IPS-18c (cell line): ENCODE data around the gene TNPO2.
A peak's percentile ranks its signal among the peaks of the same experiment; 100 is the strongest.

Source experiments
- H3K4me3 ChIP-seq: 2 replicates; pipeline ENCODE4 v1.7.0; 2013; ENCODE audit warnings: low read depth, mild to moderate bottlenecking, low read length, moderate library complexity; ENCODE audit not compliant: insufficient read depth
- H3K9me3 ChIP-seq: one replicate; pipeline ENCODE4 v1.6.1; 2013; ENCODE audit warnings: mild to moderate bottlenecking, low read length, moderate library complexity; ENCODE audit not compliant: control insufficient read depth, insufficient read depth

Gene TNPO2

GRCh38 chr19:12669270-12670158, 54.2 kb downstream of the TNPO2 start:
- peaks cover 2% of the 10 kb centered on the region for H3K9me3 ChIP-seq
- peak overlapping the region; percentile 94 for H3K4me3 ChIP-seq

- H3K9me3 ChIP-seq: peaks cover 2% of the 10 kb centered on the region
- H3K4me3 ChIP-seq: peak overlapping the region; percentile 94
These were observed 54.8 kb downstream of the TNPO2 start for GRCh38 chr19:12668932-12669269.

- peak overlapping the region; percentile 94 for H3K4me3 ChIP-seq
- peaks cover 2% of the 10 kb centered on the region for H3K9me3 ChIP-seq
These were observed 55.4 kb downstream of the TNPO2 start for GRCh38 chr19:12668346-12668745.

- Histone ChIP-seq H3K4me3 (0 out of 2 replicates have a peak overlapping the region, but pooled peaks have one; percentile 94), H3K9me3 (peaks cover 2% of the 10 kb centered on the region)
These were observed 55.9 kb downstream of the TNPO2 start for GRCh38 chr19:12667731-12668302.

GRCh38 chr19:12666265-12667048, 57.3 kb downstream of the TNPO2 start, which contains the start of the genes MAN2B1 and WDR83:
MAN2B1 (minus strand) TSS chr19:12666742; CDS start chr19:12666701, 41 bp downstream.
WDR83 (plus strand) TSS chr19:12666807; CDS start chr19:12669791, 2,984 bp downstream.
- H3K9me3 ChIP-seq: peaks cover 2% of the 10 kb centered on the region
- H3K4me3 ChIP-seq: peak within 1 kb of the TSS; percentile 80

- Histone ChIP-seq H3K4me3 (peak overlapping the region; percentile 80), H3K9me3 (peaks cover 2% of the 10 kb centered on the region)
These were observed 58.0 kb downstream of the TNPO2 start for GRCh38 chr19:12665671-12666264.

GRCh38 chr19:12665281-12665573, 58.5 kb downstream of the TNPO2 start:
- Histone ChIP-seq H3K9me3 (peaks cover 2% of the 10 kb centered on the region), H3K4me3 (no peak overlapping the region)

- peaks cover 2% of the 10 kb centered on the region for H3K9me3 ChIP-seq
- H3K4me3 ChIP-seq: no peak overlapping the region; the same call in 1 of the 2 replicates
These were observed 59.1 kb downstream of the TNPO2 start for GRCh38 chr19:12664406-12665280.

- H3K9me3 ChIP-seq: no peaks in the 10 kb centered on the region
- no peak overlapping the region for H3K4me3 ChIP-seq
These were observed 62.8 kb downstream of the TNPO2 start for GRCh38 chr19:12660980-12661379.

GRCh38 chr19:12657966-12658365, 65.8 kb downstream of the TNPO2 start:
- H3K9me3 ChIP-seq: no peaks in the 10 kb centered on the region
- H3K4me3 ChIP-seq: no peak overlapping the region

GRCh38 chr19:12656899-12657571, 66.7 kb downstream of the TNPO2 start:
- Histone ChIP-seq H3K4me3 (peak overlapping the region; percentile 11; the same call in 1 of the 2 replicates), H3K9me3 (no peaks in the 10 kb centered on the region)

- H3K4me3 ChIP-seq: no peak overlapping the region
- no peaks in the 10 kb centered on the region for H3K9me3 ChIP-seq
These were observed 68.2 kb downstream of the TNPO2 start for GRCh38 chr19:12655546-12655945.

GRCh38 chr19:12652219-12652618, 71.5 kb downstream of the TNPO2 start:
- H3K9me3 ChIP-seq: no peaks in the 10 kb centered on the region
- H3K4me3 ChIP-seq: no peak overlapping the region

- H3K9me3 ChIP-seq: no peaks in the 10 kb centered on the region
- no peak overlapping the region for H3K4me3 ChIP-seq
These were observed 73.8 kb downstream of the TNPO2 start for GRCh38 chr19:12649941-12650340.
